Caco-2 (cell line): Measurements from ENCODE around the gene LRRC4C. TPM values are rescaled to one million over a fixed set of nuclear protein-coding genes. Genes with fewer than 3 reads are reported as not detected.

Source experiments
- BruUV-seq: library from RNA; stranded (reverse); fragments of 400-500 nt; replicated peaks from 2 replicates; lab custom pipeline; 2021; lab: Mats Ljungman, UMichigan
- CTCF ChIA-PET: fragments of 300-600 bp; sonication (Branson Sonifier 250); formaldehyde crosslinking; loops from one replicate; lab custom pipeline; 2022; ENCODE audit warnings: antibody characterized with exemption; lab: Charles Lee
- POLR2A ChIA-PET: fragments of 300-600 bp; sonication (Branson Sonifier 250); formaldehyde crosslinking; loops from one replicate; lab custom pipeline; 2022; ENCODE audit warnings: antibody characterized with exemption; lab: Charles Lee
- DNase-seq, 2 experiments: peaks; one replicate each; pipeline versions ENCODE4 v3.0.0 to v3.0.0-alpha.2; 2020 to 2022
- H3K27me3 ChIP-seq: replicated peaks from 2 replicates; pipeline ENCODE4 v1.6.0; 2011; ENCODE audit warnings: low read length; ENCODE audit not compliant: control insufficient read depth, insufficient read depth
- H3K36me3 ChIP-seq: 2 replicates; pipeline ENCODE4 v1.5.1; 2011; ENCODE audit warnings: low read length; ENCODE audit not compliant: control insufficient read depth, insufficient read depth
- H3K4me1 ChIP-seq: fragments of 250-450 bp; sonication (Bioruptor Pico); 2 replicates; pipeline ENCODE4 v1.5.1; 2020; ENCODE audit warnings: mild to moderate bottlenecking
- H3K4me3 ChIP-seq: 2 replicates; pipeline ENCODE4 v1.5.1; 2011; ENCODE audit warnings: low read depth, mild to moderate bottlenecking, control low read depth, low read length
- H3K9me3 ChIP-seq: fragments of 250-450 bp; sonication (Bioruptor Pico); 2 replicates; pipeline ENCODE4 v1.5.1; 2020; ENCODE audit warnings: mild to moderate bottlenecking, moderate library complexity
- H3K27ac Mint-ChIP-seq: one replicate; pipeline ENCODE4 v1.8.0; 2022; ENCODE audit warnings: mixed read lengths; ENCODE audit not compliant: unreplicated experiment
- H3K27me3 Mint-ChIP-seq: one replicate; pipeline ENCODE4 v1.8.0; 2022; ENCODE audit warnings: mixed read lengths; ENCODE audit not compliant: insufficient read depth, unreplicated experiment
- H3K36me3 Mint-ChIP-seq: one replicate; pipeline ENCODE4 v1.8.0; 2022; ENCODE audit warnings: mild to moderate bottlenecking, mixed read lengths; ENCODE audit not compliant: insufficient read depth, unreplicated experiment
- H3K4me1 Mint-ChIP-seq: one replicate; pipeline ENCODE4 v1.8.0; 2022; ENCODE audit warnings: low read depth, mixed read lengths; ENCODE audit not compliant: unreplicated experiment
- H3K4me3 Mint-ChIP-seq: one replicate; pipeline ENCODE4 v1.8.0; 2022; ENCODE audit warnings: mild to moderate bottlenecking, moderate library complexity, mixed read lengths; ENCODE audit not compliant: unreplicated experiment
- H3K9me3 Mint-ChIP-seq: one replicate; pipeline ENCODE4 v1.8.0; 2022; ENCODE audit warnings: mixed read lengths; ENCODE audit not compliant: unreplicated experiment
- intact Hi-C: fragments of 100-400 bp; cut with micrococcal nuclease; formaldehyde crosslinking; loops from one replicate; pipeline ENCODE4 v1.10.0; 2022; ENCODE audit not compliant: unreplicated experiment
- total RNA-seq: library from RNA; stranded (reverse); gene quantifications from 2 replicates; pipeline ENCODE4 v1.2.3, GENCODE V29; 2022
- TF ChIP-seq, protein P1 (sequence below), 2 experiments: fragments of 200-600 bp in 1 of 2; IDR thresholded peaks; 1 replicate in 1 of 2; 2 replicates in 1 of 2; pipeline versions ENCODE4 v1.5.1 to v1.8.0; 2011 to 2022; ENCODE audit warnings: antibody characterized with exemption in 1 of 2, control low read depth in 1 of 2, inconsistent platforms in 1 of 2, low read depth in 1 of 2, low read length in 1 of 2, mild to moderate bottlenecking in 1 of 2, moderate library complexity in 1 of 2; ENCODE audit not compliant: insufficient read depth in 1 of 2, severe bottlenecking in 1 of 2, unreplicated experiment in 1 of 2

Gene LRRC4C
- total RNA-seq, 1 experiment from 2014 or later: not detected

DNA sequence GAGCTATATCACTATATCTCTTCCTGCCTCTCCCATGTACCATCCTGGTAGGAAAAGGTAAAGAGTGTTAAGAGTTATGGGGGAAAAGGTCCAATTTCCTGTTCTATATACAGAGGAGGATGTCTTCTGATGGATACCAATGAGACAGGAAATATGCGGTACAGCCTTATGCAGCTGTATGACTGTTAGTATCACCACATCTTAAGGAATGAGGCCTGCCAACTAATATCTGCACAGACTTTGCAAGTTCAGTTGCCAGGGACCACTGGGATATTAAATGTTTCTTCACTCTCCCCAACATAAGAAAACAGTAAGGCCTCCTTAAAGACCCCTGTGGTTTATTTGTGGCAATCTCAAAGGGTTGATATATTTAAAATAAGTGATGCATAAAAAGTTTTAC is 1182.5 kb downstream of the LRRC4C start:
- TF ChIP-seq, protein P1, sequence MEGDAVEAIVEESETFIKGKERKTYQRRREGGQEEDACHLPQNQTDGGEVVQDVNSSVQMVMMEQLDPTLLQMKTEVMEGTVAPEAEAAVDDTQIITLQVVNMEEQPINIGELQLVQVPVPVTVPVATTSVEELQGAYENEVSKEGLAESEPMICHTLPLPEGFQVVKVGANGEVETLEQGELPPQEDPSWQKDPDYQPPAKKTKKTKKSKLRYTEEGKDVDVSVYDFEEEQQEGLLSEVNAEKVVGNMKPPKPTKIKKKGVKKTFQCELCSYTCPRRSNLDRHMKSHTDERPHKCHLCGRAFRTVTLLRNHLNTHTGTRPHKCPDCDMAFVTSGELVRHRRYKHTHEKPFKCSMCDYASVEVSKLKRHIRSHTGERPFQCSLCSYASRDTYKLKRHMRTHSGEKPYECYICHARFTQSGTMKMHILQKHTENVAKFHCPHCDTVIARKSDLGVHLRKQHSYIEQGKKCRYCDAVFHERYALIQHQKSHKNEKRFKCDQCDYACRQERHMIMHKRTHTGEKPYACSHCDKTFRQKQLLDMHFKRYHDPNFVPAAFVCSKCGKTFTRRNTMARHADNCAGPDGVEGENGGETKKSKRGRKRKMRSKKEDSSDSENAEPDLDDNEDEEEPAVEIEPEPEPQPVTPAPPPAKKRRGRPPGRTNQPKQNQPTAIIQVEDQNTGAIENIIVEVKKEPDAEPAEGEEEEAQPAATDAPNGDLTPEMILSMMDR (IDR thresholded peaks at IDR 0.05; ENCODE audit: insufficient read depth in 1 of 2, low read depth in 1 of 2, low read length in 1 of 2, severe bottlenecking in 1 of 2, unreplicated experiment in 1 of 2): no peak
- Histone ChIP-seq H3K27me3 (no peaks in the 10 kb centered on the region), H3K4me3 (no peak overlapping the region), H3K4me1 (no peaks in the 10 kb centered on the region), H3K9me3 (no peaks in the 10 kb centered on the region), H3K36me3 (no peaks in the 10 kb centered on the region)
- ChIA-PET POLR2A (no interaction called here), CTCF (no interaction called here)
- DNase-seq: no peak
- no peak overlapping the region for H3K4me3 Mint-ChIP-seq
- H3K27me3 Mint-ChIP-seq: peaks cover 17% of the 10 kb centered on the region
- H3K27ac Mint-ChIP-seq: no peak overlapping the region
- no peaks in the 10 kb centered on the region for H3K9me3 Mint-ChIP-seq
- no peaks in the 10 kb centered on the region for H3K4me1 Mint-ChIP-seq
- H3K36me3 Mint-ChIP-seq: no peaks in the 10 kb centered on the region
- intact Hi-C loops: no loop called here
- no TSS peak for BruUV-seq

DNA sequence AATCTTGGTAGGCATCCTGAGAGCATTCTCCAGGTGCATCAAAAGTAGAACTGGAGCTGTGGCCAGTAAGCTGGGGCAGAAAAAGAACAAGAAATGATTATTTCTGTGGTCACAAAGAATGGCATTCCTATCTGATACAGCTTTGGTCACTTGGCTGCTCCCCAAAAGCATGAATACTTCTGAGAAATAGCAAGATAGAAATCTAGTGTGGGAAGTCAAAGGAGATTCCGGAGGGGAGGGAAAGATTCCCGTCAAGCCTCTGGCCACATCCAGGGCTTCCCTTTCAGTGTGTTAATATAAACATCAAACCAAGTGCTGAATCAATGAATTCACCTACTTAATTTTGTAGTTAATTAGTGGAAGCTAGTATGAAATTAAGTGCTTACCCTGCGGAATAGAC is 1185.4 kb downstream of the LRRC4C start:
- Histone ChIP-seq H3K4me1 (no peaks in the 10 kb centered on the region), H3K36me3 (no peaks in the 10 kb centered on the region), H3K9me3 (no peaks in the 10 kb centered on the region; the same call in 1 of the 2 replicates), H3K4me3 (no peak overlapping the region), H3K27me3 (no peaks in the 10 kb centered on the region)
- H3K36me3 Mint-ChIP-seq: no peaks in the 10 kb centered on the region
- no peak for DNase-seq
- ChIA-PET CTCF (no interaction called here), POLR2A (no interaction called here)
- peaks cover 10% of the 10 kb centered on the region for H3K27me3 Mint-ChIP-seq
- H3K4me3 Mint-ChIP-seq: no peak overlapping the region
- BruUV-seq: no TSS peak
- no peak overlapping the region for H3K27ac Mint-ChIP-seq
- intact Hi-C loops: no loop called here
- no peaks in the 10 kb centered on the region for H3K4me1 Mint-ChIP-seq
- no peaks in the 10 kb centered on the region for H3K9me3 Mint-ChIP-seq
- TF ChIP-seq, protein P1 (IDR thresholded peaks at IDR 0.05; ENCODE audit: insufficient read depth in 1 of 2, low read depth in 1 of 2, low read length in 1 of 2, severe bottlenecking in 1 of 2, unreplicated experiment in 1 of 2): no peak

DNA sequence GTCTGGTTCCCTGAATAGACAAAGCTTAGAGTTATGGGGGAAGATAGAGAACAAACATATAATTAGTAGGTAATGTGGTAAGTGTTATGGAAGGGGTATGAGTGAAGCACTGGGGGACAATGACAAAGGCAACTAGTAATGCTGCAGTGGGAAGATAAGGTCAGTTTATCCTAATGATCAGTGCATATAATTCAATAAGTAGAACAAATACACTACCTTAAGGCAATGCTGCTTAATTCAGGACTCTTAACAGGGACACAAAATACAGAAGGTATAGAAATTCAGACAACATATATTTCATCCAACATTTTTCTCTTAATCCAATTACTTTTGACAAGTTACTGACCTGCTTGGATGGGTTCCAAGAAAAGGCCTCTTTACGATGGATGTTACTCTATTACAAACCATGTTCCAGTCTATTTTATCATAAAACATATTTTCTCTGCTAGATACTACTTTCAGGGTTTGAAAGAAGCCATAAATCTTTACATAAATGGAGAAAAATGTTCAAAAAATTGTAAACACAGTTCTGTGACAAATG is 1186.2 kb downstream of the LRRC4C start:
- H3K27me3 Mint-ChIP-seq: peaks cover 10% of the 10 kb centered on the region
- no peaks in the 10 kb centered on the region for H3K36me3 ChIP-seq

More for the DNA sequence above, 1186.2 kb downstream of the LRRC4C start:
- intact Hi-C loops: no loop called here
- CTCF ChIA-PET: no interaction called here
- Mint-ChIP-seq H3K9me3 (no peaks in the 10 kb centered on the region), H3K4me3 (no peak overlapping the region), H3K4me1 (no peaks in the 10 kb centered on the region), H3K36me3 (no peaks in the 10 kb centered on the region), H3K27ac (no peak overlapping the region)
- no peaks in the 10 kb centered on the region for H3K27me3 ChIP-seq
- H3K4me1 ChIP-seq: no peaks in the 10 kb centered on the region
- DNase-seq: no peak
- no peak overlapping the region for H3K4me3 ChIP-seq
- no TSS peak for BruUV-seq
- H3K9me3 ChIP-seq: no peaks in the 10 kb centered on the region; the same call in 1 of the 2 replicates
- TF ChIP-seq, protein P1 (IDR thresholded peaks at IDR 0.05; ENCODE audit: insufficient read depth in 1 of 2, low read depth in 1 of 2, low read length in 1 of 2, severe bottlenecking in 1 of 2, unreplicated experiment in 1 of 2): no peak
- POLR2A ChIA-PET: no interaction called here
